GM12875 (cell line): ENCODE data around the gene POC1B.

Experiments
- H3K4me3 ChIP-seq: one replicate; pipeline ENCODE4 v1.5.1; 2011; ENCODE audit warnings: low read depth, low read length, control low read depth
- TF ChIP-seq, protein P1 (sequence below): IDR thresholded peaks from 2 replicates; pipeline ENCODE4 v1.5.1; 2011; ENCODE audit warnings: low read depth, mild to moderate bottlenecking, control low read depth, inconsistent platforms, low read length, moderate library complexity, borderline replicate concordance; ENCODE audit not compliant: insufficient read depth

POC1B gene

DNA sequence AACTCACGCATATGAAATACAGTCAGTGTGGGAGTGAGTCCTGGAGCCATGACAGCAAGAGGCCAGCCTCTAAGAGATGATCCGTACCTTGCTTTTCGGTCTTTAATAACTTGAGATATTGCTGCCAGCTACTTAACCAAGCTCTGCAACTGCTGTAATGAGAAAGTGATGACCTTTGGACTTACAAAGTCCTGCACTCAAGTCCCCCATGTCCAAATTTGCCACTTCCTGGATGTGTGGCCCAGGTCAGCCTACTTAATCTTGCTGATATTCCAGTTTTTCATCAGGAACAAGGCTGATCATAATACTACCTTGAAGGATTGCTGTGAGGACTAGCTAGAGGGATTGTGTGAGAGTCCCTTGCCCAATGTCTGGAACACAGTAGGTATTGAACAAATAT is 139.7 kb downstream of the POC1B start:
- H3K4me3 ChIP-seq, result no peak overlapping the region
- TF ChIP-seq, protein P1, sequence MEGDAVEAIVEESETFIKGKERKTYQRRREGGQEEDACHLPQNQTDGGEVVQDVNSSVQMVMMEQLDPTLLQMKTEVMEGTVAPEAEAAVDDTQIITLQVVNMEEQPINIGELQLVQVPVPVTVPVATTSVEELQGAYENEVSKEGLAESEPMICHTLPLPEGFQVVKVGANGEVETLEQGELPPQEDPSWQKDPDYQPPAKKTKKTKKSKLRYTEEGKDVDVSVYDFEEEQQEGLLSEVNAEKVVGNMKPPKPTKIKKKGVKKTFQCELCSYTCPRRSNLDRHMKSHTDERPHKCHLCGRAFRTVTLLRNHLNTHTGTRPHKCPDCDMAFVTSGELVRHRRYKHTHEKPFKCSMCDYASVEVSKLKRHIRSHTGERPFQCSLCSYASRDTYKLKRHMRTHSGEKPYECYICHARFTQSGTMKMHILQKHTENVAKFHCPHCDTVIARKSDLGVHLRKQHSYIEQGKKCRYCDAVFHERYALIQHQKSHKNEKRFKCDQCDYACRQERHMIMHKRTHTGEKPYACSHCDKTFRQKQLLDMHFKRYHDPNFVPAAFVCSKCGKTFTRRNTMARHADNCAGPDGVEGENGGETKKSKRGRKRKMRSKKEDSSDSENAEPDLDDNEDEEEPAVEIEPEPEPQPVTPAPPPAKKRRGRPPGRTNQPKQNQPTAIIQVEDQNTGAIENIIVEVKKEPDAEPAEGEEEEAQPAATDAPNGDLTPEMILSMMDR, result no peak

DNA sequence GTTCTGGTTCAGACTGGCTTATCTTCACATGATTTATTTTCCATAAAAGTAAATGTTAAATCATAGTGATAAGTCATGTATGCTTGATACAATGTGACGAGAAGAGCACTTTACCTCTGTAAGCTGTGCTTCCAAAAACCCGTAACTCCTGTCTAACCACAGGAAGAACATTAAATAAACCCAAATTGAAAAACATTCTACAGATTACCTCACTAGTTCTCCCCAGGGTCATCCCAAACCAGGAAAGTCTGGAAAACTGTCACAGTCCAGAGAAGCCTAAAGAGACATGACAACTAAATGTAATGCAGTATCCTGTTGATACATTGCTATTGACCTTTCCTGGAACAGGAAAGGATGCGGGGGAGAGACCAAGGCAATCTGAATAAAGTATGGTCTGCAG is 141.0 kb downstream of the POC1B start:
- no peak overlapping the region for H3K4me3 ChIP-seq

DNA sequence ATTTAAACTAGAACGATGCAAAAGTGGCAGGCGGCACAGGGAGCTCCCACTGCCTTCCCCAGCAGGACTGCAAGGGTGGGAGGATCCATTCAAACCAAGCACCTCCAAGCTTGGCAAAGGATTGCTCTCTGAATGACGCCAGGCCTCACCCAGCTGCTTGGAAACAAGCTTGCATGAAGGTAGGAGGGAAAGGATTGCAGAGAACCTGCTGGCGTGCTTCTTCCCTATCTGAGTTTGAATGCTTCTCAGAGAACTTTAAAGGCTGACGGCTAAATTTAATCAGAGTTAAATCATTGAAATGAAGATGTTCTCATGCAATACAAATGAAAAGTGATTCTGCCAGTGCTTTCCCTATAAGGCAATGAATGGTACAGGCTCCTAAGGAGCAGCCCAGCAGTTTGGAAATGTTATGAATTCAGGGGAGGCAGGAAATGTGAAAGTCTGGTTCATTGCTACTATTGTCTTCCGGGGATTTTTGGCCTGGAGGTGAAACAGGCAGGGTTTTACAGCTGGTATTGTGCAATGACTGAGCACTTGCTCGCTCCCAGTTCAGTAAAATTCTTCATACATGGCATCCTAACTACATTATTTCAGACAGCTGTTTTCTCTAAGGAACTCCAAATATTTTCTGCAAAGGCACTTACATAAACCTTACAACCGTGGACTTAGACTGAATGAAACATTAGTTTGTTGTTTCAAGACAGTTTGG is 141.6 kb downstream of the POC1B start:
- no peak overlapping the region for H3K4me3 ChIP-seq
- TF ChIP-seq, protein P1, result no peak

More for the DNA sequence above, 141.0 kb downstream of the POC1B start:
- TF ChIP-seq, protein P1, result no peak

DNA sequence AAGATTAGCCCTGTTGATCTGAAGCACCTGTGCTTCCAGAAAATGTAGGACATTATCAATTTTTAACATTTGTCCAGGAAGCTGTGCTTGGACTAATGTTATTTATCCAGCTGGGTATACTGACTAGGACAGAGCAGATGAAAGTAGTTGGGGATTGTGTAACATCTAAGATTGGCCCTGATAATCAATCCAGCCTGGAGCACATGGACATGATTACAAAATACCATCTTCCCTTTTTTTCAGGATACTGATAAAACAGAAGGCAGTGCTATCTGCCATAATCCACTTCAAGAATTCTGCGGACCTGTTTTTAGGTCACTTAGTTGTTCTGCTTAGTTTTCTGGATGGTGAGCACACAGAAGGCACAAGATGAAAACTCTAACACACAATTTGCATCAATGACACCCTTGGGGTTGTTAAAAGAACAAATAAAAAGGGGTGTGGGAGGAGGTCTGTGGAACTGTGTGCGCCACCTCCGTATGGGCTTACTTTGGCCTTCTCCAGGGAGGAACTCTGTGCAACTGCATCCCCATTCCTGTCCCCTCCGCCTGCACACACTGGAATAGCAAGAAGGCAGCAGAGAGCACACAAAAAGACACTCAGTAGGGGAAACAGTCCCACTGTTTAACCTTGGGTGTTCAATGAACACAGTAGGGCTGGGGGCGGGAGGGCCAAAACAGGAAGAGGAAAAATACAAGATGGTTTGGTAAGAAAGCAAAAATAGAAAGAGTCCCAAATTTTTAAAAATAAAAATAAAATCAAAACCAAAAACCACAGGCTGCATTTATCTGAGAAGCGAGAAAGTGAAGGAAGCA is 142.4 kb downstream of the POC1B start:
- no peak overlapping the region for H3K4me3 ChIP-seq
- TF ChIP-seq, protein P1, result no peak

DNA sequence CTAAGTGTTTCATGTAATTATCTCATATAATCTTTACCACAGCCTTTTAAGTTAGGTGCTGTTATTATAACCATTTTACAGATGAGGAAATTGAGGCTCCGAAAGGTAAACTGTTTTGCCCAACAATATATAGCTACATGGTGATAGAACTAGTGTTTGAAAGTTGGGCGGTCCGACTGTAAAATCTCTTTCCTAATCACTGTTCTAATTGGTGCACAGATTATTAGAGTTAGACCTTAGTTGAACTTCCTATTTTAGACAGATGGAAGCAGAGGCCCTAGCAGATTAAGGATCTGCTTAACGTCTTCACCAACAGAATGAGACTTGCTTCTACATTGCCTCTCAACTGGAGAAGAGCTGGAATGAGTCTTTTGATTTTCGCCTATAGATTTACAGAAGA is 143.5 kb downstream of the POC1B start:
- no peak overlapping the region for H3K4me3 ChIP-seq
- TF ChIP-seq, protein P1, result no peak

DNA sequence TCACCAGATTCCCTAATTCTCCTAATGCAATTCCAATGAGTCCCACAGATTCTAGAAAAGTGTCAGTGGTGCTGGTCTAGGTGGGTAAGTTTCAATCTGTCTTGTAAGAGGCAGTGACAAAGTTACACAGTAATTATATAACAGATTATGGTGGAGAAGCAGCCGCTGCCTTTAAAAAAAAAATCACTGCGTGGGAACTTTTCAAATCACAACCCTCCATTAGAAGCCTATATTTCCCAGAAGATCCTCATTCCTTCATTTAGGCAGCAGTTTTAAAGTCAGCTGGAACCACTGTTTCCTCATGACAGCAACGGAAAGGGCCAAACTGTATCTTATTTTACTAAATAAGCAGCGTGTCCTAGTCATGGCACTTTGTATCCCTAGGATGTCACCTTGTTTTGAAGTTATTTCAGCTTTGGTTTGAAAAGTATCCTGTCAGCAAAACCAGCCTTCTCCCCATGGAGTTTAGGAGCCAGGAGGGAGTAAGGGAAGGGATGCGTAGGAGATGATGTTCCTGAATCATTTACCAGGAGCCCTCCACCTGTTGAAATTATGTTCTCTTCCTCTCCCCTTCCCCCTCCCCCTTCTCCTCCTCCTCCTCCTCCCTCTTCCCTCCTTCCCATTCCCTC is 145.9 kb downstream of the POC1B start:
- H3K4me3 ChIP-seq, result no peak overlapping the region
- TF ChIP-seq, protein P1, result no peak
